Hepatocyte (in vitro differentiated cells): ENCODE results near the gene TECR.

Experiments
- EZH2 ChIP-seq: fragments of 200-600 bp; sonication (generic); IDR thresholded peaks from 2 replicates; pipeline ENCODE4 v1.6.1; 2016; ENCODE audit warnings: antibody characterized with exemption, mild to moderate bottlenecking, borderline replicate concordance
- EZH2phosphoT487 ChIP-seq: fragments of 200-600 bp; sonication (generic); IDR thresholded peaks from one replicate; pipeline ENCODE4 v1.6.1; 2018; ENCODE audit warnings: antibody characterized with exemption, mild to moderate bottlenecking, low read depth, moderate library complexity; ENCODE audit not compliant: unreplicated experiment, severe bottlenecking
- TF ChIP-seq, protein P1 (sequence below): fragments of 200-600 bp; sonication (generic); IDR thresholded peaks from 2 replicates; pipeline ENCODE4 v1.5.1; 2016; ENCODE audit warnings: antibody characterized with exemption, mild to moderate bottlenecking; ENCODE audit not compliant: poor library complexity

DNA sequence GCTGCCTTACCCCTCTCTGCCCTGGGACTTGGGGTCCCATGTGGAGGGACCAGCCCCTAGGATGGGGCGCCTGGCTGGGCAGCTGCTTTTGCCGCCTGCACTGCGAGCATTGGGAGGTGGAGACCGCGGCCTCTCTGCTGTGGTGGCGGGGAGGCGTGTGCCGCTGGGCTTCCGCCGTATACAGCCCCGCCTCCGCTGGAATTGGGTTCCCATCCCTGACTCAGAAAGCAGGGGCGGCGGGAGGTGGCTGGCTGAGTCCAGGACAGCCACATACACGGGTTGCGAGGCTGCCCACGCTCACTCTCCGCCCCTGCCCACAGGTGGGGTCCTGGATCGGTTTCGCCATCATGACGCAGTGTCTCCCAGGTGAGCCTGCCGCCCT is 35.9 kb downstream of the TECR start:
- TF ChIP-seq, protein P1, sequence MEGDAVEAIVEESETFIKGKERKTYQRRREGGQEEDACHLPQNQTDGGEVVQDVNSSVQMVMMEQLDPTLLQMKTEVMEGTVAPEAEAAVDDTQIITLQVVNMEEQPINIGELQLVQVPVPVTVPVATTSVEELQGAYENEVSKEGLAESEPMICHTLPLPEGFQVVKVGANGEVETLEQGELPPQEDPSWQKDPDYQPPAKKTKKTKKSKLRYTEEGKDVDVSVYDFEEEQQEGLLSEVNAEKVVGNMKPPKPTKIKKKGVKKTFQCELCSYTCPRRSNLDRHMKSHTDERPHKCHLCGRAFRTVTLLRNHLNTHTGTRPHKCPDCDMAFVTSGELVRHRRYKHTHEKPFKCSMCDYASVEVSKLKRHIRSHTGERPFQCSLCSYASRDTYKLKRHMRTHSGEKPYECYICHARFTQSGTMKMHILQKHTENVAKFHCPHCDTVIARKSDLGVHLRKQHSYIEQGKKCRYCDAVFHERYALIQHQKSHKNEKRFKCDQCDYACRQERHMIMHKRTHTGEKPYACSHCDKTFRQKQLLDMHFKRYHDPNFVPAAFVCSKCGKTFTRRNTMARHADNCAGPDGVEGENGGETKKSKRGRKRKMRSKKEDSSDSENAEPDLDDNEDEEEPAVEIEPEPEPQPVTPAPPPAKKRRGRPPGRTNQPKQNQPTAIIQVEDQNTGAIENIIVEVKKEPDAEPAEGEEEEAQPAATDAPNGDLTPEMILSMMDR: no peak
- TF ChIP-seq EZH2: no peak
- TF ChIP-seq EZH2phosphoT487: no peak
